HepG2 (cell line): ENCODE results near the gene CCDC148. TPM values are rescaled to one million over a fixed set of nuclear protein-coding genes. Genes with fewer than 3 reads are reported as not detected.
A peak's percentile ranks its signal among the peaks of the same experiment; 100 is the strongest.

Experiments used
- ARID5B ChIP-seq: IDR thresholded peaks from 2 replicates; pipeline ENCODE4 v1.4.0; 2020; ENCODE audit warnings: mild to moderate bottlenecking, missing genetic modification reagents
- DPF2 ChIP-seq: sonication (generic); formaldehyde crosslinking; IDR thresholded peaks from 2 replicates; pipeline ENCODE4 v1.4.0; 2020; ENCODE audit warnings: mild to moderate bottlenecking, low read depth, missing genetic modification reagents, borderline replicate concordance
- GLI4 ChIP-seq: sonication (generic); formaldehyde crosslinking; IDR thresholded peaks from 2 replicates; pipeline ENCODE4 v1.5.1; 2020; ENCODE audit warnings: missing genetic modification reagents, mild to moderate bottlenecking, moderate library complexity, borderline replicate concordance
- MAF1 ChIP-seq: sonication (generic); formaldehyde crosslinking; IDR thresholded peaks from 2 replicates; pipeline ENCODE4 v1.5.0; 2020; ENCODE audit warnings: missing genetic modification reagents, borderline replicate concordance
- MEIS2 ChIP-seq: sonication (generic); formaldehyde crosslinking; IDR thresholded peaks from 2 replicates; pipeline ENCODE4 v1.9.0; 2021; ENCODE audit warnings: mild to moderate bottlenecking, missing genetic modification reagents
- MIXL1 ChIP-seq: IDR thresholded peaks from 2 replicates; pipeline ENCODE4 v1.6.1; 2016
- NCOA2 ChIP-seq: sonication (generic); formaldehyde crosslinking; IDR thresholded peaks from 2 replicates; pipeline ENCODE4 v1.8.0; 2022; ENCODE audit warnings: inconsistent platforms
- NCOR1 ChIP-seq: fragments of 200-600 bp; sonication (generic); IDR thresholded peaks from 2 replicates; pipeline ENCODE4 v1.7.0; 2017; ENCODE audit warnings: antibody characterized with exemption, low read length, borderline replicate concordance
- NFE2 ChIP-seq: sonication (generic); formaldehyde crosslinking; IDR thresholded peaks from 2 replicates; pipeline ENCODE4 v1.4.0; 2020; ENCODE audit warnings: missing genetic modification reagents
- NONO ChIP-seq, 2 experiments: fragments of 450-650 bp in 1 of 2; sonication (generic) in 1 of 2; formaldehyde crosslinking in 1 of 2; IDR thresholded peaks in 1 of 2; conservative IDR thresholded peaks in 1 of 2; 2 replicates each; pipeline versions ENCODE4 v1.6.1 to v1.8.0; 2017 to 2022; ENCODE audit warnings: mild to moderate bottlenecking in 1 of 2, missing genetic modification reagents in 1 of 2, moderate library complexity in 1 of 2
- POGK ChIP-seq: sonication (generic); formaldehyde crosslinking; conservative IDR thresholded peaks from 2 replicates; pipeline ENCODE4 v1.8.0; 2022; ENCODE audit warnings: mild to moderate bottlenecking, moderate library complexity, missing genetic modification reagents
- SIX4 ChIP-seq: sonication (generic); formaldehyde crosslinking; IDR thresholded peaks from 2 replicates; pipeline ENCODE4 v1.4.0; 2020; ENCODE audit warnings: missing genetic modification reagents
- SNAPC2 ChIP-seq: sonication (generic); formaldehyde crosslinking; IDR thresholded peaks from 2 replicates; pipeline ENCODE4 v1.8.1; 2022; ENCODE audit warnings: mild to moderate bottlenecking, missing genetic modification reagents
- TBL1XR1 ChIP-seq: fragments of 150-350 bp; IDR thresholded peaks from 2 replicates; pipeline ENCODE4 v1.6.1; 2014; ENCODE audit warnings: borderline replicate concordance, low read length; ENCODE audit not compliant: partially characterized antibody
- ZBTB2 ChIP-seq: sonication (generic); formaldehyde crosslinking; IDR thresholded peaks from 2 replicates; pipeline ENCODE4 v1.8.0; 2022; ENCODE audit warnings: low read depth, missing genetic modification reagents
- ZBTB3 ChIP-seq: sonication (generic); formaldehyde crosslinking; IDR thresholded peaks from 2 replicates; pipeline ENCODE4 v1.4.0; 2020; ENCODE audit warnings: low read depth, mild to moderate bottlenecking, moderate library complexity, missing genetic modification reagents, borderline replicate concordance
- ZNF224 ChIP-seq: sonication (generic); formaldehyde crosslinking; IDR thresholded peaks from 2 replicates; pipeline ENCODE4 v1.5.0; 2020; ENCODE audit warnings: mild to moderate bottlenecking, missing genetic modification reagents
- ZNF34 ChIP-seq: sonication (generic); formaldehyde crosslinking; IDR thresholded peaks from 2 replicates; pipeline ENCODE4 v1.4.0; 2020; ENCODE audit warnings: mild to moderate bottlenecking, missing genetic modification reagents, borderline replicate concordance
- ZNF501 ChIP-seq: sonication (generic); formaldehyde crosslinking; IDR thresholded peaks from 2 replicates; pipeline ENCODE4 v1.5.1; 2020; ENCODE audit warnings: mild to moderate bottlenecking, moderate library complexity, missing genetic modification reagents
- ZNF703 ChIP-seq: sonication (generic); formaldehyde crosslinking; IDR thresholded peaks from 2 replicates; pipeline ENCODE4 v1.5.1; 2020; ENCODE audit warnings: missing genetic modification reagents, mild to moderate bottlenecking, moderate library complexity, borderline replicate concordance
- ZSCAN20 ChIP-seq: sonication (generic); formaldehyde crosslinking; IDR thresholded peaks from 2 replicates; pipeline ENCODE4 v1.4.0; 2020; ENCODE audit warnings: missing genetic modification reagents, mild to moderate bottlenecking, borderline replicate concordance
- ZSCAN25 ChIP-seq: sonication (generic); formaldehyde crosslinking; IDR thresholded peaks from 2 replicates; pipeline ENCODE4 v1.8.0; 2022; ENCODE audit warnings: mild to moderate bottlenecking, missing genetic modification reagents
- polyA plus RNA-seq, 8 experiments: library from polyadenylated mRNA; depleted of rRNA in 3 of 8; stranded (reverse) in 7 of 8; unstranded in 1 of 8; fragments of >200 nt; fragmentation: Illumina TruSeq in 4 of 8; extraction: Trizol in 4 of 8; gene quantifications; 2 replicates each; pipeline versions ENCODE4 v1.2.1 to v1.2.3, GENCODE V29; 2011 to 2016; ENCODE audit warnings: low read depth in 4 of 8, missing spikeins in 1 of 8, mixed read lengths in 1 of 8; ENCODE audit not compliant: insufficient read depth in 1 of 8
- total RNA-seq, 5 experiments: library from RNA; depleted of rRNA; stranded (reverse); fragments of >200 nt; fragmentation: Illumina TruSeq; extraction: Trizol; gene quantifications; 2 replicates each; pipeline ENCODE4 v1.2.3, GENCODE V29; 2016; ENCODE audit warnings: low read depth in 1 of 5

Gene CCDC148
- total and polyA plus RNA-seq, 2 of the 13 experiments (the other 11 are each of a cell fraction or from before 2014, with no cell fraction given), result 0.30 to 0.49 TPM

GRCh38 chr2:158459161-158460003 is 2.8 kb upstream of the CCDC148 start (continued):
- TF ChIP-seq ZNF703, result no peak
- TF ChIP-seq MEIS2, result no peak
- TF ChIP-seq NFE2 (CRISPR knock-in tag), result no peak
- TF ChIP-seq ZNF224 (CRISPR knock-in tag), result no peak
- TF ChIP-seq NCOR1, result 0 out of 2 replicates have a peak, but pooled peaks have one; percentile 41
- no peak for TF ChIP-seq ZSCAN25
- TF ChIP-seq SIX4 (CRISPR knock-in tag), result peak; percentile 99
- no peak for TF ChIP-seq TBL1XR1
- no peak for TF ChIP-seq MIXL1 (CRISPR knock-in tag)
- peak; percentile 63; the same call in 1 of the 2 replicates for TF ChIP-seq ARID5B
- TF ChIP-seq NONO (IDR thresholded peaks at IDR 0.05), result no peak
- TF ChIP-seq NONO (CRISPR knock-in tag; conservative IDR thresholded peaks at IDR 0.05), result no peak
- no peak for TF ChIP-seq SNAPC2 (CRISPR knock-in tag)
- TF ChIP-seq POGK (CRISPR knock-in tag), result 0 out of 2 replicates have a peak, but pooled peaks have one; percentile 25
- TF ChIP-seq ZSCAN20, result no peak
- no peak for TF ChIP-seq GLI4
- TF ChIP-seq NCOA2 (CRISPR knock-in tag), result 0 out of 2 replicates have a peak, but pooled peaks have one; percentile 23
- TF ChIP-seq DPF2, result peak; percentile 52; the same call in 1 of the 2 replicates
- no peak for TF ChIP-seq ZBTB2
- TF ChIP-seq ZNF501 (CRISPR knock-in tag), result no peak
- no peak for TF ChIP-seq MAF1 (CRISPR knock-in tag)
- no peak for TF ChIP-seq ZNF34 (CRISPR knock-in tag)
- TF ChIP-seq ZBTB3 (CRISPR knock-in tag), result no peak
